Testis (tissue), 3 donors: Measurements from ENCODE around the gene KLK12. TPM values are rescaled to one million over a fixed set of nuclear protein-coding genes. Genes with fewer than 3 reads are reported as not detected.

Experiments
- DNase-seq: peaks from one replicate; pipeline ENCODE4 v3.0.0-alpha.2; 2019
- H3K27ac ChIP-seq, 2 donors: fragments of 200-600 bp; sonication (generic); one replicate each; pipeline ENCODE4 v1.5.1; 2019
- H3K27me3 ChIP-seq: fragments of 200-600 bp; sonication (generic); one replicate; pipeline ENCODE4 v1.5.1; 2019
- H3K36me3 ChIP-seq: fragments of 200-600 bp; sonication (generic); one replicate; pipeline ENCODE4 v1.5.1; 2017; ENCODE audit warnings: low read depth; ENCODE audit errors: missing control alignments
- H3K4me1 ChIP-seq: fragments of 200-600 bp; sonication (generic); one replicate; pipeline ENCODE4 v1.5.1; 2019
- H3K4me3 ChIP-seq, 2 donors: fragments of 200-600 bp; sonication (generic); one replicate each; pipeline ENCODE4 v1.5.1; 2017 to 2019
- H3K9me3 ChIP-seq: fragments of 200-600 bp; sonication (generic); one replicate; pipeline ENCODE4 v1.5.1; 2017
- POLR2A ChIP-seq: fragments of 450-650 bp; IDR thresholded peaks from one replicate; pipeline ENCODE4 v1.6.1; 2017; ENCODE audit warnings: antibody characterized with exemption, mild to moderate bottlenecking, moderate library complexity
- WGBS, 2 donors: methylation state at CpG; one replicate each; pipeline ENCODE4 v1.1.5; 2018; 5-methylcytosine and 5-hydroxymethylcytosine counted together
- intact Hi-C: fragments of 100-400 bp; cut with DNase I; formaldehyde crosslinking; loops from one replicate; pipeline ENCODE4 v1.15.1; 2023; ENCODE audit warnings: low total_unique reads
- polyA plus RNA-seq: library from polyadenylated mRNA; stranded (reverse); fragments of 350-450 nt; fragmentation: Illumina TruSeq; extraction: RNeasy Lipid Tissue Mini Kit (QIAGEN cat#74804); gene quantifications from one replicate; pipeline ENCODE4 v1.2.3, GENCODE V29; 2014; ENCODE audit warnings: low read depth, low replicate concordance; ENCODE audit not compliant: insufficient read depth
- total RNA-seq, 2 donors: library from RNA; depleted of rRNA; stranded (reverse); fragments of >200 nt; gene quantifications; one replicate each; pipeline ENCODE4 v1.2.3, GENCODE V29; 2016
- TF ChIP-seq, protein P1 (sequence below), 3 experiments: fragments of 450-650 bp in 2 of 3; fragments of 200-600 bp in 1 of 3; sonication (generic) in 1 of 3; IDR thresholded peaks; one replicate each; pipeline ENCODE4 v1.5.1; 2016 to 2019; ENCODE audit warnings: antibody characterized with exemption in 3 of 3, mild to moderate bottlenecking in 2 of 3, moderate library complexity in 1 of 3

Gene KLK12
- total and polyA plus RNA-seq, 3 donors from 2014 or later, result 0.47 to 1.3 TPM; not detected in 1

DNA sequence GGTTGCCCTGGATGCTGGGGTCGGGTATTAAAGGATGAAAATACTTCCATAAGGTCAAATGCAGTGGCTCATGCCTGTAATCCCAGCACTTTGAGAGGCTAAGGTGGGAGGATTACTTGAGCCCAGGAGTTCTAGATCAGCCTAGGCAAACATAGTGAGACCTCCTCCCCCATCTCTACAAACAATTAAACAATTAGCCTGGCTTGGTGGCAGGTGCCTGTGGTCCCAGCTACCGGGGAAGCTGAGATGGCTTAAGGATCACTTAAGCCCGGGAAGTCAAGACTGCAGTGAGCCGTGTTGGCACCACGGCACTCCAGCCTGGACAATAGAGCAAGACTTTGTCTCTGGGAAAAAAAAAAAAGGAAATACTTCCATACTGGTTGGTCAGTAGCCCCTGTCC is 9.9 kb downstream of the KLK12 start:
- no peak for TF ChIP-seq POLR2A
- TF ChIP-seq, protein P1, sequence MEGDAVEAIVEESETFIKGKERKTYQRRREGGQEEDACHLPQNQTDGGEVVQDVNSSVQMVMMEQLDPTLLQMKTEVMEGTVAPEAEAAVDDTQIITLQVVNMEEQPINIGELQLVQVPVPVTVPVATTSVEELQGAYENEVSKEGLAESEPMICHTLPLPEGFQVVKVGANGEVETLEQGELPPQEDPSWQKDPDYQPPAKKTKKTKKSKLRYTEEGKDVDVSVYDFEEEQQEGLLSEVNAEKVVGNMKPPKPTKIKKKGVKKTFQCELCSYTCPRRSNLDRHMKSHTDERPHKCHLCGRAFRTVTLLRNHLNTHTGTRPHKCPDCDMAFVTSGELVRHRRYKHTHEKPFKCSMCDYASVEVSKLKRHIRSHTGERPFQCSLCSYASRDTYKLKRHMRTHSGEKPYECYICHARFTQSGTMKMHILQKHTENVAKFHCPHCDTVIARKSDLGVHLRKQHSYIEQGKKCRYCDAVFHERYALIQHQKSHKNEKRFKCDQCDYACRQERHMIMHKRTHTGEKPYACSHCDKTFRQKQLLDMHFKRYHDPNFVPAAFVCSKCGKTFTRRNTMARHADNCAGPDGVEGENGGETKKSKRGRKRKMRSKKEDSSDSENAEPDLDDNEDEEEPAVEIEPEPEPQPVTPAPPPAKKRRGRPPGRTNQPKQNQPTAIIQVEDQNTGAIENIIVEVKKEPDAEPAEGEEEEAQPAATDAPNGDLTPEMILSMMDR (IDR thresholded peaks at IDR 0.05), result no peak
- peaks cover 39% of the 10 kb centered on the region for H3K4me1 ChIP-seq
- no peak overlapping the region for H3K4me3 ChIP-seq
- H3K27me3 ChIP-seq, result no peaks in the 10 kb centered on the region
- no peaks in the 10 kb centered on the region for H3K36me3 ChIP-seq
- no peak for DNase-seq
- 77 to 83% methylated on average over 5 of the region's 5 CpGs for WGBS, 2 donors
- H3K27ac ChIP-seq, result no peak overlapping the region
- intact Hi-C loops, result loop anchor here (10.0 kb wide), 1 partner anchor 60 kb away; the partner anchor contains the start of gene KLK14
- no peaks in the 10 kb centered on the region for H3K9me3 ChIP-seq

DNA sequence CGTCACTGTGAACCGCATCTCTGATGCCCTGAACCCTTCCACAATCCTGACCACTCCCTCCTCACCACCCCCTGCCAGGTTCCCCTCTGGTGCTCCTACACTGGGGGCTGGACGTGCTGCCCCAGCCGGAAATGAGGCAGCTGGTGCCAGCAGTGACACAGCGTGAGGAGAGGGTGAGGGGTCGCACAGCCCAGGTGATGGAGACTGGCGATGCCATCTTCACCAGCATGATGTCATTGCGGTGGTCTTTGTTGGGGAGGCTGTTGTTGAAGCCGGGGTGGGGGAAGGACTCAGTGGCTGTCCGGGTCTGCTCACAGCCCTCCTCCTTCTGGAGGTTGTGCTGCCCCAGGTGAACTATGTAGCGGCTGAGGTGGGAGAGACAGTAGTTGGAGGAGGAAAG is 10.9 kb downstream of the KLK12 start:
- DNase-seq, result no peak
- Histone ChIP-seq H3K4me1 (peaks cover 45% of the 10 kb centered on the region), H3K27ac (no peak overlapping the region), H3K4me3 (no peak overlapping the region), H3K36me3 (no peaks in the 10 kb centered on the region), H3K9me3 (no peaks in the 10 kb centered on the region), H3K27me3 (no peaks in the 10 kb centered on the region)
- TF ChIP-seq, protein P1 (IDR thresholded peaks at IDR 0.05), result no peak
- TF ChIP-seq POLR2A, result no peak
- intact Hi-C loops, result loop anchor here (10.0 kb wide), 1 partner anchor 61 kb away; the partner anchor contains the start of gene KLK14
- 80 to 85% methylated on average over 10 to 11 of the region's 11 CpGs for WGBS, 2 donors

DNA sequence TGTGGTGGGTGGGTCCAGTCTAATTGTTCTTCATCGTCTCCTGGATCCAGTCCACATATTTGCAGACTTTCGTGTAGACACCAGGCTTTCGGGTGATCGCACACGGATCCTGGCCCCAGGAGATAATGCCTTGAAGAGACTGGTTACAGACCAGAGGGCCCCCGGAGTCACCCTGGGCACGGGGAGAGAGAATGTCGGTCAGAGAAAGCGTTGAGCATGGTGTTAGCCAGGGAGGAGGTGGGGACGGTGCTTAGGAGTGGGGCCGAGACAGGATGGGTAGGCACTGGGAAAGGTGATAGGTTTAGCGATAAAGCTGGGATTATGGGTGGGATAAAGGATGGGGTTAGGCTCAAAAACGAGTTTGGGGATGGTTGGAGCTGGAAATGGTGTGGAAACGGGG is 12.3 kb downstream of the KLK12 start:
- no peaks in the 10 kb centered on the region for H3K9me3 ChIP-seq
- H3K36me3 ChIP-seq, result no peaks in the 10 kb centered on the region
- intact Hi-C loops, result loop anchor here (10.0 kb wide), 1 partner anchor 62 kb away; the partner anchor contains the start of gene KLK14
- no peak overlapping the region for H3K4me3 ChIP-seq
- no peak for TF ChIP-seq POLR2A
- TF ChIP-seq, protein P1 (IDR thresholded peaks at IDR 0.05), result no peak
- H3K27ac ChIP-seq, result no peak overlapping the region
- WGBS, 2 donors, result 82 to 84% methylated on average over 14 of the region's 14 CpGs
- no peaks in the 10 kb centered on the region for H3K27me3 ChIP-seq
- peaks cover 44% of the 10 kb centered on the region for H3K4me1 ChIP-seq
- DNase-seq, result no peak

DNA sequence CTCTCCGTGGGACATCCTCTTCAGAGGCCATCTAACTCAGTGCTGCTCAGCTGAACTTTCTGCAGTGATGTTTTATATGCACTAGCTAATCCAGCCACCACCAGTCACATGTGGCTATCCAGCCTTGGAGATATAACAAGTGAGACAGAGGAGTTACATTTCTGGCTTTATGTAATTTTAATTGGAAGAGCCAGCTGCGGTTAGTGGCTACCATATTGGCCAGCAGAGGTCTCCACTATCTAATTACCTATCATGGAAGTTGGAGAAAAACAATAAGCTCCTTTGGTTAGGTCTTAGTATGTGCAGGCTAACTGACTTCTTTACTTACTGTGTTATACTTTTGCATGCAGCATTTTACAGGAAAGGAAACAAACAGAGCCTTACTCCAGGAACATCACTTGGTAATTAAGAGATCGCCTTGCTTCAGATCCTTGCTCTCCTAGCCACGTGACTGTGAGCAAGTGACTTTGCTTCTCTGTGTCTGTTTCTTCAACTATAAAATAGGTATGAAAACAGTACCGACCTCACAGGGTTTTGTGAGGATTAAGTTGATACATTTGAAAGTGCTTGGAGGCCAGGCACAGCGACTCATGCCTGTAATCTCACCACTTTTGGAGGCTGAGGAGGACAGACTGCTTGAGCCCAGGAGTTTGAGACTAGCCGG is 13.7 kb downstream of the KLK12 start:
- H3K9me3 ChIP-seq, result no peaks in the 10 kb centered on the region
- intact Hi-C loops, result loop anchor here (10.0 kb wide), 1 partner anchor 64 kb away; the partner anchor contains the start of gene KLK14
- peak; percentile 79 for DNase-seq
- peak overlapping the region; percentile 60 to 85 for H3K27ac ChIP-seq
- no peak for TF ChIP-seq POLR2A
- TF ChIP-seq, protein P1 (IDR thresholded peaks at IDR 0.05), result peak; percentile 65 to 86 (median 72)
- H3K36me3 ChIP-seq, result no peaks in the 10 kb centered on the region
- H3K4me3 ChIP-seq, result no peak overlapping the region
- no peaks in the 10 kb centered on the region for H3K27me3 ChIP-seq
- peaks cover 30% of the 10 kb centered on the region for H3K4me1 ChIP-seq
- 21 to 33% methylated on average over 7 of the region's 7 CpGs for WGBS, 2 donors

DNA sequence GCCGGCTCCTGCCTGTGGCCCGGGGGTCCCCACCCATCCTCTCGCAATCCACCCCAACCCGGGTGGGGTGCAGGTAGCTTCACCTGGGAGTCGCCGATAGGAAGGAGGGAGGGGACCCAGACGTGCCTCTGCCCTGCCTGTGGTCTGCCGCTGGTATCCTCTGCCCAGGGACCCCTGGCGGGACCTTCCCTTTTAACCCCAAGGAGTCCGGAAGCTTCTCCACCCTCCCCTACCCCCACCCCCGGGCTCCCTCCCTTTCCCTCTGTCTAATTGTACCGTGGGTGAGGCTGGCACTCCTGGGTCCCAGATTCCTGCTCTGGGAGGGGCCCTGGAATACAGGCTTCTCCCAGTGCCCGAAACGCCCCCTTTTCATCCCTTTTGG is 15.3 kb downstream of the KLK12 start, which contains the start of gene KLK10:
KLK10 (minus strand) TSS at position 166 of the 382 bp plus-strand sequence. CDS start 579 bp downstream, outside the sequence.
- H3K36me3 ChIP-seq, result no peaks in the 10 kb centered on the region
- H3K9me3 ChIP-seq, result no peaks in the 10 kb centered on the region
- no peaks in the 10 kb centered on the region for H3K27me3 ChIP-seq
- WGBS, 2 donors, result 4 to 5% methylated on average over 10 to 14 of the region's 14 CpGs
- DNase-seq, result no peak
- peak within 1 kb of the TSS; percentile 46 to 64 for H3K4me3 ChIP-seq
- H3K4me1 ChIP-seq, result peaks cover 21% of the 10 kb centered on the region
- H3K27ac ChIP-seq, result peak within 1 kb of the TSS; percentile 60 to 85
- TF ChIP-seq, protein P1 (IDR thresholded peaks at IDR 0.05), result no peak
- TF ChIP-seq POLR2A, result no peak
- intact Hi-C loops, result no loop called here
